Limb (tissue), 2 donors: ENCODE measurements around the gene ATP6V1G2.
"Not testable (repeated sequence)": the region's sequence is repeated elsewhere in the genome, so short reads cannot be mapped to it uniquely, and the experiment has no call there.

Source experiments
- DNase-seq, 2 donors: peaks; one replicate each; pipeline ENCODE4 v3.0.0-alpha.2; 2016; ENCODE audit errors: extremely low spot score in 2 of 2

Gene ATP6V1G2

DNA sequence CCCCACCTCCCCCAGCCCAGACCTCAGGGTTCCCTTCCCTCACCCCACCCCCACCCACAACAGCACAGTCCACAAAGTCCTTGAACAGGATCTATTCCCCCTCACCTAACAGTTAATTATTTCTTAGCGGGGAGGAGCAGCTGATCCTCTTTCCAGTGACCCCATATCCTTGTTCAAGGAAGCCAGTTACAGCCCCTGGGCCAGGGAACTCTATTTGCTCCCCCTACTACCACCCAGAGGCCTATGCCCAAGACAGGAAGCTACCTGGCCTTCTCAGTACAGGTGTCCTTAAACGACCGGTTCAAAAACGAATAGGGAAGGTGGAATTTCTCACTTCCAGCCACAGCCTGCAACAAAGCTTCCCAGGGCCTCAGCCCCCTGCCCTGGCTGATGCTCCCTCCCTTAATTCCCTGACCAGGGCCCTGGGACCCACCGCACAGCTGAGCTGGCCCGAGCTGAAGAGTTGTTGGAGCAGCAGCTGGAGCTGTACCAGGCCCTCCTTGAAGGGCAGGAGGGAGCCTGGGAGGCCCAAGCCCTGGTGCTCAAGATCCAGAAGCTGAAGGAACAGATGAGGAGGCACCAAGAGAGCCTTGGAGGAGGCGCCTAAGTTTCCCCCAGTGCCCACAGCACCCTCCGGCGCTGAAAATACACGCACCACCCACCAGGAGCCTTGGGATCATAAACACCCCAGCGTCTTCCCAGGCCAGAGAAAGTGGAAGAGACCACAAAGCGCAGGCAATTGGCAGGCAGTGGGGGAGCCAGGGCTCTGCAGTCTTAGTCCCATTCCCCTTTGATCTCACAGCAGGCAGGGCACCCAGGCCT lies 16.9 kb downstream of the ATP6V1G2 start:
- DNase-seq, result no peak

DNA sequence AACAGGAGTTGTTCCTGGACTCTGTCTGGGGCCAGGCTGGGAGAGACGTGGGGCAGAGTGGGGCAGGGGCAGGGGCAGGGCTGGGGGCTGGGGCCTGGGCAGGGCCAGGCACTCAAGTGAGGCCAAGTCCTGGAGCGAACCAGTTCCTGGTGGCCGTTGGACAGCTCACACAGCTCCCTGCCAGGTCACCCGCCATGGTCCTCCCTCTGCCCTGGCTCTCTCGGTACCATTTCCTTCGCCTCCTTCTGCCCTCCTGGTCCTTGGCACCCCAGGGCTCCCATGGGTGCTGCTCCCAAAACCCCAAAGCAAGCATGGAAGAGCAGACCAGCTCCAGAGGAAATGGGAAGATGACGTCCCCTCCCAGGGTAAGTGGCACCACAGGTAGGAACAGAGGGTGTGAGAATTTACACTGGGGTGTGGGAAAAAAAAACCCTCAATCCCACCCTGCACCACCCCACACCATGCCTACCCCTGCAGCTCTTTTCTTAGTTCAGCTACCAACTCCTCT lies 17.5 kb downstream of the ATP6V1G2 start, which contains the start of gene MCCD1:
Gene MCCD1 (plus strand): TSS at position 142 of the 508 bp plus-strand sequence. CDS start 53 bp downstream, at position 195.
- DNase-seq, result no peak

DNA sequence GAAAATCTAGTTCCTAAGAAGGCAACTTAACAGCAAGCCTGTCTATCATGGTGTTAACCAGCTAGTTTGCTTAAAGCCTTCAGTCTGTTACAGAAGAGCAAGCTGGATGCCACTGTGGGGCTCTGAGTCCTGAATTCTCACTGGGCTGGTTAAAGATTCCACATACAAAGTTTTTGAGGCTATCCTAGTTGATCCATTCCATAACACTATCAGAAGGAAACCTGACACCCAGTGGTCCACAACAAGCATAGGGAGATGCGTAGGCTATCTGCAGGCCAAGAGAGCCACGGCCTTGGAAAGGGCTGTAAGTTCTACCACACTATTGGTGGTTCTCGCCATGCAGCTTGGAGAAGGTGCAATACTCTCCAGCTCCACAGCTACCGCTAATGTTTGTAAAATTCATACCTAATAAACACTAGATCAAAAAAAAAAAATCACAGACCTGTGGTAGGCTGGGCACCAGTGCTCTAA lies 18.1 kb downstream of the ATP6V1G2 start:
- DNase-seq, result no peak

DNA sequence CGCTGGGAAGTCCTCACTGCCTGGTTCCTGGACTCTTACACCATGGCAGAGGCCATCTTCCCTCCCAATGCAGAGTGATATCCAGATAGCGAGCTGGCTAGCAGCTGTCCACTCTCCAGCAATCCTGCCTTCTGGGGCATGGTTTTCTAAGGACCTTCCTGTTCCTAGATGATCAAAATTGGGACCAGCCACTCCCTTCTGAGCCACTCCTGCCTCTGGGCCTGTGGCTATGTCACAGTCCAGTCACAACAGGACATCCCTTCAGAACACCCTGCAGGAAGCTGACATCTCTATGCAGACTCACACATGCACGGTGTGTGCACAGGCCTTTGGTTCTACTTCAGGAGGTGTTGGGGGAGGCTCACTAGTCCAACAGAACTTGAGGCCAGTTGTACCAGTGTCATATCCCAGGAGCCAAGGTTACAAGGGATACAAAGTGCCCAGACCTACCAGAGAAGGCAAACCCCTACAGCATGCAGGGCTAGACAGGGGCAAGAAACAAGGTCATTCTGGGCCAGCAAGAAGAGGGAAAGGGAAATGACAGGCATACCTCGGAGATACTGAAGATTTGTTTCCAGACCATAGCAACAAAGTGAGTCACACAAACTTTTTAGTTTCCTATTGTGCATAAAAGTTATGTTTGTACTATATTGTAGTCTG lies 20.3 kb downstream of the ATP6V1G2 start:
- no peak for DNase-seq

DNA sequence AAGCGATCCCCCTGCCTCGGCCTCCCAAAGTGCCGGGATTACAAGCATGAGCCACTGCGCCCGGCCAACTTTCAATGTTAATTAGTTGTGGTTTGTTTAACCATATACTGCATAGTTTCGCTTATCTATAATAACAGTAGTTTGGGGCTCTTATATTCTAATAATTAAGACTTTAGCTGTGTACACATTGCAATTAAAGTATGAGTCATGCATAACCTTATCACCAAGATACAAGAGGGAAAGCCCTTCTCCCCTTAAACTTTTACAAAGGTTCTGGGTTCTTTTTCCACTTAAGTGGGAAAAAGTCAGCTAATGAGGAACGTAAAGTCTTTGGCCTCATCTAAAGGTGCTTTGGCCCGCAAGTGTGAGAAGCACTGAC lies 20.9 kb downstream of the ATP6V1G2 start:
- no peak for DNase-seq

DNA sequence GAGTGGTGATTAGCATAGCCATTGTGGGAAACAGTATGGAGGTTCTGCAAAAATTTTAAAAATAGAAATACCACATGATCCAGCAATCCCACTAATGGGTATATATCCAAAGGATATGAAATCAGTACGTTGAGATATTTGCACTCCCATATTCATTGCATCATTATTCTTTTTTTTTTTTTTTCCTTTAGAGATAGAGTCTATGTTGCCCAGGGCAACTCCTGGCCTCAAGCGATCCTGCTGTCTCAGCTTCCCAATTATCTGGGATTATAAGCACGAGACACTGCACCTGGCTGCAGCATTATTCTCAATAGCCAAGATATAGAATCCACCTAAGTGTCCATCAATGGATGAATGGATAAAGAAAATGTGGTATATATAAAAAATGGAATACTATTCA lies 24.6 kb downstream of the ATP6V1G2 start:
- DNase-seq, result no peak

DNA sequence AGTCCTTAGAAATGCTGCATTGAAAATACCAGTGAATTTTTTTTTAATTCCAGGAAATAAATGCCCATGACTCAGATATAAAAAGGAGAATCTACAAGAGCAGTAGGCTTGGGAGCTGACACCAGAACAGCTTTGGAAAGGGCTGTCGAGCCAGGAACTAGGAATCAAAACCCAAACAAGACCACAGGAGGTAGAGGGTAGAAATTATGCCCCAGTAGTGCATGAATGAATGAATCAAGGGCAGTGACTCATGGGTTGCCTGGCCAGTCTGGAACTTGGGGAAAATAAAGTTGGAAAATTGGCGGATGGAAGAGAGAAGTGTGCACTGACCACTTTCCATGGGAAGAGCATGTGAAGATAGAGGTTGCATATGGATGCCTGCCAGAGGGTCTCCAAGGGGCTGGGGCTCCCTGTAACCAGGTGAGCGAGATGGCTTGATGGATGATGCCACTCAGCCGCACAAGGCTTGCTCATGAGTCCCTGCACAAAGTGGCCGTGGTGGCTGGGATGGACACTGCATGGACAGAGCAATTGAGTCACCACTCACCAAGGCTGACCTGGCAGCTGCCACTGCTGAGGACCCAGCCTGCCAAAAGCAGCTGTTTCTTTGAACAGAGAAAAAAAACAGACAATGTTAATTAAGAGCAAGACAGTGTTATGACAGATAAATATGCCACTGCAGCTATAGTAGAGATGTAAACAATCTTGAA lies 32.8 kb downstream of the ATP6V1G2 start:
- DNase-seq, result no peak

DNA sequence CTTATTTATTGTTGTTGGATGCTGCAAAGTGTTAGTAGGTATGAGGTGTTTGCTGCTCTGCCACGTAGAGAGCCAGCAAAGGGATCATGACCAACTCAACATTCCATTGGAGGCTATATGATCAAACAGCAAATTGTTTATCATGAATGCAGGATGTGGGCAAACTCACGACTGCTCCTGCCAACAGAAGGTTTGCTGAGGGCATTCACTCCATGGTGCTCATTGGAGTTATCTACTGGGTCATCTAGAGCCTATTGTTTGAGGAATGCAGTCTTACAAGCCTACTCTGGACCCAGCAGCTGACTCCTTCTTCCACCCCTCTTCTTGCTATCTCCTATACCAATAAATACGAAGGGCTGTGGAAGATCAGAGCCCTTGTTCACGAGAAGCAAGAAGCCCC lies 36.4 kb downstream of the ATP6V1G2 start:
- no peak for DNase-seq

DNA sequence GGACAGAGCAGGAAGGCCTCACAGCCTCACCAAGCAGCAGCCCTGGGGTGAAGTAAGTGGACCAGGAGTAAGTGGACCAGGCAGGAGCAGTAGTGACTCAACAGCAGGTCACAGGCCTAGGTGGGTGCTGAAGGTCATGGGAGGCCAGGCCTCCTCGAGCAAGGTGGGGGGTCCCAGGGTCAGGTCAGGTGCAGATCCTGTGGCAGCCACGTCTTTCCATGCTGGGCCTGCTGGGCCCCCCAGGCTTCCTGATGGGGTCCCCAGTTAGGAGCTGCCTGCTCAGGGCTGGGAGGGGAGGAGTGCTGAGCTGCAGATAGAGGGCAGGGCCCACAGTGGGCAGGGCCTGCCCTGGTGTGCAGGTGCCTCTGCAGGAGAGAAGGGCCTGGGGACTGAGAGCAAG lies 37.4 kb downstream of the ATP6V1G2 start:
- DNase-seq, result not testable (repeated sequence)

DNA sequence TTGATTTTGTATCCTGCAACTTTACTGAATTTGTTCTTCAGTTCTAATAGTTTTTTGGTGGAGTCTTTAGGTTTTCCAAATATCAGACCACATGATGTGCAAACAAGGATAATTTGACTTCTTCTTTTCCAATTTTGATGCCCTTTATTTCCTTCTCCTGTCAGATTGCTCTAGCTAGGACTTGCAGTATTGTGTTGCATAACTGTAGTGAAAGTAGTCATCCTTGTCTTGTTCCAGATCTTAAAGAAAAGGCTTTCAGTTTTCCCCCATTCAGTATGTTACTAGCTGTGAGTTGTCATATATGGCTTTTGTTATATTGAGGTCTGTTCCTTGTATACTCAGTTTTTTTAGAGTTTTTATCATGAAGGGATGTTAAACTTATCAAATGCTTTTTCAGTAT lies 43.8 kb downstream of the ATP6V1G2 start:
- no peak for DNase-seq

DNA sequence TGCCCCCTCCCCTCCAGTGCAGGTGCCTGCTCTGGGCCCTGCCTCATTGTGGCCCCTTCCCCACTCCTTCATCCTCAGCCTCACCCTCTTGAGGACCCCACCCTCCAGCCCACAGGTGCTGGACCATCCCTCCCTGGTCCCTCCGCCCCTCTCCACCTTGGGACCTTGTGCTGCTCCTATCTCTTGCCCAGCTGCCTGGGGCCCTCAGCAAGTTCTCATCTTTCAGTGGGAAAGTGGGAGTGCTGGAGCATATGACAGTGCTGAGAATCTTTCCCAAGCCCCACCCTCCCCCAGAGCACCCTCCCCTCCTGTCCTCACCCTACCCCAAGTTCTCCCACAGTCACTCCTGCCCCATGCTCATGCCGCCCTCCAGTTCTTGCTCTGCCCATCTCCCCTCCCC lies 46.8 kb downstream of the ATP6V1G2 start:
- DNase-seq, result not testable (repeated sequence)

DNA sequence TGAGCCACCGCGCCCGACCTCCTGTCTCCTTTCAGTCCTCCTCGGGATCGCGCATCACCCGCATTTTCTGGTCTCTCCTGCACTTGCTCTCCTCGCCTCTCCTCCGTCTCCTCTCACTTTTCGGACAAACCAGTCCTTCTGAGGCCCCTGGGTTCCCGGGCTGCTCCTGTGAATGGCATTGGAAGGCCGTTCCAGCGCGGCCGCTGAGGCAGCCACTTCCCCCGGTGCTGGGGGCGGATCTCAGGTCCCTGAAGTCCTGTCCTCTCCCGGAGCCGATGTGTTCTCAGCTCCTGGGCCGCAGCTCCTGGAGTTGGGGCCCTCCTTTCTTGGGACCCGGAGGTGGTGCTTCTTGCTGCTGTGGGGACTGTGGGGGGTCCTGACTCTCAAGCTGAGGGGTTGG lies 47.7 kb downstream of the ATP6V1G2 start:
- DNase-seq, result no peak

DNA sequence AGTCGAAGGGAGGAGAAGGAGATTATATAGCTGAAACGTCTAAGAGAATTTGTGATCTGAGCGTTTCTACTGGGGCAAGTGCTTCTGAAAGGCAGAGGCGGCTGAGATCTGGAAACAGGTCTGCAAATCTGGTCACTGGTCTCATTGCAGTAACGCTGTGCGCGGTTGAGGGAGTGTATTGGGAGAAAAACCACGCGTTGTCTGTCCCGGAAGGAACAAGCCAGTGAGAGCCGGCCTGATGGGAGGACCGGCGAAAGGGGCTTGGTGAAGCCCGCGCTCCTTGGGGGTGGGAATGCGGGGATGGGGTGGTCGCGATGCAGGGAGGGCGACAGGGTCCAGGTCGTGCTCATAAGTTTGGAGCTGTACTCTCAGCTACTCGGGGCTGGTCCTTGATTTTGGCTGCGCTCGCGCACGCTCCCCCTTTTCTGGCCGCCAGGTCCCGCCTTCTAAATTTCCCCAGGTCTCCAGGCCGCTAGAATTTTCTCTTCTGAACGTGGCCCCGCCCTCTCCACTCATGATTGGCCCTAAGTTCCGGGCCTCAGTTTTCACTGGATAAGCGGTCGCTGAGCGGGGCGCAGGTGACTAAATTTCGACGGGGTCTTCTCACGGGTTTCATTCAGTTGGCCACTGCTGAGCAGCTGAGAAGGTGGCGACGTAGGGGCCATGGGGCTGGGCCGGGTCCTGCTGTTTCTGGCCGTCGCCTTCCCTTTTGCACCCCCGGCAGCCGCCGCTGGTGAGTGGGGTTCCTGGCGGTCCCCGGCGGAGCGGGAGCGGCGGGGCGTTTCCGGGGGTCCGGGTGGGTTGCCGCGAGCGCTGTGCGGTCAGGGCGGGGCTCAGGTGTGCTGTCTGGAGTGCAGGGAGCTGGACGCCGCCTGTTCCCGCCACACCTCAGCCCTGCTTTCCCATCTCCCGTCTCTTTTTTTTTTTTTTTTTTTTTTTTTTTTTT lies 48.6 kb downstream of the ATP6V1G2 start, which contains the start of gene MICB:
Gene MICB (plus strand): TSS at position 615 of the 946 bp plus-strand sequence. CDS start 49 bp downstream, at position 664.
- DNase-seq, result peak; percentile 24 to 60

DNA sequence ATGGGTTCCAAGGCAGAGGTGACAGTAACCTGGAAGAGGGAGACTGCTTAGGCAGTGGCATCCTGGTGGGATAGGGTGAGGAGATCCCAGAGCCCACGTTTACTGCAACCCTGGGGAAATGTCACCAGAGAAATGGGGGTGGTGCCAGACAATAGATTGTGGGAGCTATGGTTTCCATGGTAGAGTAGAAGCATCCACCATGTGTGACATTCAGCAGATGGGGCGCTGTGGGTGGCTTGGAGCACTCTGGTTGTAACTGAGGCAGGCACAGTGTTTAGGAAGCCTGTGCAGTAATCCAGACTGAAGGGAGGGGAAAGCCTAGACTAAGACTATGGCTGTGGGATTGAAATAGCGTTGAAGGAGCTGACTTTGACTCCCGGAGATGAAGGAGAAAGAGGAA lies 49.6 kb downstream of the ATP6V1G2 start:
- not testable (repeated sequence) for DNase-seq

DNA sequence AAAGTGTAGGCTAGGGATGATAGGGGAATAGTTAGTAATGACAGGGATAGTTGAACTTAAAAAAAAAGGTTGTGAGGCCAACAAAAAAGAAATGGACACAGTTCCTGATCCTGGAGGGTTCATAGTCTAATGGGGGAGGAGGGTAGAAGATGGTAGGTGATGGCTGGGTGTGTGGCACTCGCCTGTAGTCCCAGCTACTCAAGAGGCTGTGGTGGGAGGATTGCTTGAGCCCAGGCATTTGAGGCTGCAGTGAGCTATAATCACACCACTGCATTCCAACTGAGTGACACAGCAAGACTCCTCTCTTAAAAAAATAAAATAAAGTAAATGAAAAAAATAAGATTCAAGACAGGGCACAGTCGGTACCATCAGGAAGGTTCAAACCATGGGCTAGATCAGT lies 50.8 kb downstream of the ATP6V1G2 start:
- DNase-seq, result no peak
